ENCODE results near the gene INPP5D. TPM values are rescaled to one million over a fixed set of nuclear protein-coding genes. Genes with fewer than 3 reads are reported as not detected.

INPP5D gene
- polyA plus RNA-seq, 2 of the 4 experiments (the other 2 are of a cell fraction): 0.26 to 0.53 TPM

- TF ChIP-seq HOXB13 (CRISPR knock-in tag; IDR thresholded peaks at IDR 0.05; ENCODE audit: low read depth): no peak
- no peak for TF ChIP-seq JUNB (IDR thresholded peaks at IDR 0.05)
- 83% methylated on average over 17 of the region's 17 CpGs for WGBS (ENCODE audit: missing lambda C conversion rate)
- no peak overlapping the region for H3K27ac ChIP-seq
- DNase-seq (ENCODE audit: low read depth in 1 of 2, low spot score in 1 of 2) (no peak), ATAC-seq (no peak), FAIRE-seq (no peak)
- ChIA-PET CTCF (no interaction called here), POLR2A (no interaction called here)
- H3K4me3 ChIP-seq: no peak overlapping the region
- H3K9me3 ChIP-seq: no peaks in the 10 kb centered on the region
- H3K4me1 ChIP-seq: peaks cover 14% of the 10 kb centered on the region
- no peak overlapping the region for H3K4me2 ChIP-seq
Observed at GRCh38 chr2:233164128-233164635, 104.0 kb downstream of the INPP5D start.

GRCh38 chr2:233164967-233165366, 104.8 kb downstream of the INPP5D start:
- WGBS (ENCODE audit: missing lambda C conversion rate): 74% methylated on average over 4 of the region's 4 CpGs
- Histone ChIP-seq H3K9me3 (no peaks in the 10 kb centered on the region), H3K4me2 (no peak overlapping the region), H3K4me1 (peaks cover 14% of the 10 kb centered on the region), H3K4me3 (no peak overlapping the region), H3K27ac (0 out of 6 replicates have a peak overlapping the region, but pooled peaks of 1 of the 2 experiments have one; percentile 17)
- ATAC-seq (no peak), DNase-seq (ENCODE audit: low read depth in 1 of 2, low spot score in 1 of 2) (no peak), FAIRE-seq (no peak)
- CTCF ChIA-PET: no interaction called here
- TF ChIP-seq CHD4 (IDR thresholded peaks at IDR 0.05; ENCODE audit: borderline replicate concordance) (no peak), CBX2 (IDR thresholded peaks at IDR 0.05; ENCODE audit: borderline replicate concordance, low read depth) (no peak), CEBPB (IDR thresholded peaks at IDR 0.05) (no peak), POLR2AphosphoS2 (conservative IDR thresholded peaks at IDR 0.05; ENCODE audit: low read length) (no peak), PHF8 (IDR thresholded peaks at IDR 0.05; ENCODE audit: borderline replicate concordance, low read depth) (no peak), MAZ (IDR thresholded peaks at IDR 0.05; ENCODE audit: borderline replicate concordance, low read depth, low read length) (no peak), HEYL (CRISPR knock-in tag; IDR thresholded peaks at IDR 0.05) (no peak), EHMT2 (IDR thresholded peaks at IDR 0.05; ENCODE audit: low read depth) (no peak), NPAS2 (CRISPR knock-in tag; IDR thresholded peaks at IDR 0.05; ENCODE audit: borderline replicate concordance) (no peak), EHF (CRISPR knock-in tag; IDR thresholded peaks at IDR 0.05) (no peak), ZC3H11A (IDR thresholded peaks at IDR 0.05) (no peak), TFCP2L1 (CRISPR knock-in tag; IDR thresholded peaks at IDR 0.05) (no peak), BCL3 (IDR thresholded peaks at IDR 0.05) (no peak), FOSL2 (IDR thresholded peaks at IDR 0.05) (no peak), FOSL2 (CRISPR knock-in tag; IDR thresholded peaks at IDR 0.05) (no peak)
- TF ChIP-seq, protein P1, sequence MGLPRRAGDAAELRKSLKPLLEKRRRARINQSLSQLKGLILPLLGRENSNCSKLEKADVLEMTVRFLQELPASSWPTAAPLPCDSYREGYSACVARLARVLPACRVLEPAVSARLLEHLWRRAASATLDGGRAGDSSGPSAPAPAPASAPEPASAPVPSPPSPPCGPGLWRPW (IDR thresholded peaks at IDR 0.05): no peak
- TF ChIP-seq, protein P2, sequence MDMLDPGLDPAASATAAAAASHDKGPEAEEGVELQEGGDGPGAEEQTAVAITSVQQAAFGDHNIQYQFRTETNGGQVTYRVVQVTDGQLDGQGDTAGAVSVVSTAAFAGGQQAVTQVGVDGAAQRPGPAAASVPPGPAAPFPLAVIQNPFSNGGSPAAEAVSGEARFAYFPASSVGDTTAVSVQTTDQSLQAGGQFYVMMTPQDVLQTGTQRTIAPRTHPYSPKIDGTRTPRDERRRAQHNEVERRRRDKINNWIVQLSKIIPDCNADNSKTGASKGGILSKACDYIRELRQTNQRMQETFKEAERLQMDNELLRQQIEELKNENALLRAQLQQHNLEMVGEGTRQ (IDR thresholded peaks at IDR 0.05): no peak
- POLR2A ChIA-PET: no interaction called here

- ChIA-PET POLR2A (no interaction called here), CTCF (no interaction called here)
- peak overlapping the region; percentile 84 for H3K4me2 ChIP-seq
- WGBS (ENCODE audit: missing lambda C conversion rate): 60% methylated on average over 4 of the region's 4 CpGs
- H3K9me3 ChIP-seq: no peaks in the 10 kb centered on the region
- ATAC-seq (no peak; a peak in 1 of 6 replicates), DNase-seq (ENCODE audit: low read depth in 1 of 2, low spot score in 1 of 2) (no peak), FAIRE-seq (no peak)
- TF ChIP-seq ZSCAN20 (CRISPR knock-in tag; IDR thresholded peaks at IDR 0.05) (no peak), BCL3 (IDR thresholded peaks at IDR 0.05) (no peak), HMGXB4 (CRISPR knock-in tag; IDR thresholded peaks at IDR 0.05; ENCODE audit: borderline replicate concordance) (no peak), MAFK (IDR thresholded peaks at IDR 0.05; ENCODE audit: partially characterized antibody) (no peak), POLR2AphosphoS2 (conservative IDR thresholded peaks at IDR 0.05; ENCODE audit: low read length) (no peak), NR3C1 (IDR thresholded peaks at IDR 0.05) (no peak), GATA3 (IDR thresholded peaks at IDR 0.05; ENCODE audit: borderline replicate concordance) (no peak)
- TF ChIP-seq, protein P3, sequence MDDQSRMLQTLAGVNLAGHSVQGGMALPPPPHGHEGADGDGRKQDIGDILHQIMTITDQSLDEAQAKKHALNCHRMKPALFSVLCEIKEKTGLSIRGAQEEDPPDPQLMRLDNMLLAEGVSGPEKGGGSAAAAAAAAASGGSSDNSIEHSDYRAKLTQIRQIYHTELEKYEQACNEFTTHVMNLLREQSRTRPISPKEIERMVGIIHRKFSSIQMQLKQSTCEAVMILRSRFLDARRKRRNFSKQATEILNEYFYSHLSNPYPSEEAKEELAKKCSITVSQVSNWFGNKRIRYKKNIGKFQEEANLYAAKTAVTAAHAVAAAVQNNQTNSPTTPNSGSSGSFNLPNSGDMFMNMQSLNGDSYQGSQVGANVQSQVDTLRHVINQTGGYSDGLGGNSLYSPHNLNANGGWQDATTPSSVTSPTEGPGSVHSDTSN (IDR thresholded peaks at IDR 0.05): no peak
- H3K4me3 ChIP-seq: no peak overlapping the region
- H3K27ac ChIP-seq: peak overlapping the region; percentile 68 to 73; a peak in 5 of 6 replicates
- peaks cover 14% of the 10 kb centered on the region for H3K4me1 ChIP-seq
Observed at GRCh38 chr2:233165543-233165894, 105.4 kb downstream of the INPP5D start.

All from A549 (cell line).